Subcutaneous adipose tissue (tissue), 4 donors: Measurements from ENCODE around the gene TAAR9. TPM values are rescaled to one million over a fixed set of nuclear protein-coding genes. Genes with fewer than 3 reads are reported as not detected.

Experiments used
- total RNA-seq, 4 donors: library from RNA; depleted of rRNA; stranded (reverse); fragments of >200 nt; gene quantifications; one replicate each; pipeline ENCODE4 v1.1.0, GENCODE V29; 2016
- TF ChIP-seq, protein P1 (sequence below): fragments of 450-650 bp; IDR thresholded peaks from one replicate; pipeline ENCODE4 v1.5.1; 2016; ENCODE audit warnings: low read depth, mild to moderate bottlenecking, control low read depth, antibody characterized with exemption, moderate library complexity

TAAR9 gene
- total RNA-seq, 4 donors from 2014 or later, result not detected

DNA sequence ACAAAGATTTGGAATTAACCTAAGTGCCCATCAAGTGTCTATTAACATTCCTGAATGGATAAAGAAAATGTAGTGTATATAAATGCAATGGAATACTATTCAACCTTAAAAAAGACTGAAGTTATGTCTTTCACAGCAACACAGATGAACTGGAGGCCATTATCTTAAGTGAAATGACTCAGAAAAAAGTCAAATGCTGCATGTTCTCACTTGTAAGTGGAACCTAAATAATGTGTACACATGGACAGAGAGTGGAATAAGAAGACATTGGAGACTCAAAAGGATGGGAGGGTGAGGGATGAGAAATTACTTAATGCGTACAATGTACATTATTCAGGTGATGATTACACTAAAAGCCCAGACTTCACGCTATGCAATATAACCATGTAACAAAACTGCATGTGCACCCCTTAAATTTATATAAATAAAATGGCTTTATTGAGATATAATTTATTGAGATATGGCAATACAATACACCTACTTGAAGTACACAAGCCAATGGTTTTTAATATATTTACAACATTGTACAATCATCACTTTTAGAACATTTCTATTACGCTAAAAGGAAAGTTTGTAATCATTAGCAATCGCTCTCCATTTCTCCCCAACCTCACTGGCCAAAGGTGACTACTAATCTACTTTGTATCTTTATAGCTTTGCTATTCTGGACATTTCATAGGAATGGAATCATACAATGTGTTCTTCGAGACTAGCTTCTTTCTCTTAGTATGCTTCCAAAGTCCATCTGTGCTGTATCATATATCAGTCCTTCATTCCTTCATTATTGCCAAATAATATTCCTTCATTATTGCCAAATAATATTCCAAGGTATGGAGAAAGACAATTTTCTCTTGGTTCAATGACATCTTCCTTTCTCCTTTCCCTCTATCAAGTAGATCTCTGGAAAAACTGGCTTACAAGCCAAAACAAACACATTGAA lies 30.9 kb upstream of the TAAR9 start:
- TF ChIP-seq, protein P1, sequence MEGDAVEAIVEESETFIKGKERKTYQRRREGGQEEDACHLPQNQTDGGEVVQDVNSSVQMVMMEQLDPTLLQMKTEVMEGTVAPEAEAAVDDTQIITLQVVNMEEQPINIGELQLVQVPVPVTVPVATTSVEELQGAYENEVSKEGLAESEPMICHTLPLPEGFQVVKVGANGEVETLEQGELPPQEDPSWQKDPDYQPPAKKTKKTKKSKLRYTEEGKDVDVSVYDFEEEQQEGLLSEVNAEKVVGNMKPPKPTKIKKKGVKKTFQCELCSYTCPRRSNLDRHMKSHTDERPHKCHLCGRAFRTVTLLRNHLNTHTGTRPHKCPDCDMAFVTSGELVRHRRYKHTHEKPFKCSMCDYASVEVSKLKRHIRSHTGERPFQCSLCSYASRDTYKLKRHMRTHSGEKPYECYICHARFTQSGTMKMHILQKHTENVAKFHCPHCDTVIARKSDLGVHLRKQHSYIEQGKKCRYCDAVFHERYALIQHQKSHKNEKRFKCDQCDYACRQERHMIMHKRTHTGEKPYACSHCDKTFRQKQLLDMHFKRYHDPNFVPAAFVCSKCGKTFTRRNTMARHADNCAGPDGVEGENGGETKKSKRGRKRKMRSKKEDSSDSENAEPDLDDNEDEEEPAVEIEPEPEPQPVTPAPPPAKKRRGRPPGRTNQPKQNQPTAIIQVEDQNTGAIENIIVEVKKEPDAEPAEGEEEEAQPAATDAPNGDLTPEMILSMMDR, result no peak

DNA sequence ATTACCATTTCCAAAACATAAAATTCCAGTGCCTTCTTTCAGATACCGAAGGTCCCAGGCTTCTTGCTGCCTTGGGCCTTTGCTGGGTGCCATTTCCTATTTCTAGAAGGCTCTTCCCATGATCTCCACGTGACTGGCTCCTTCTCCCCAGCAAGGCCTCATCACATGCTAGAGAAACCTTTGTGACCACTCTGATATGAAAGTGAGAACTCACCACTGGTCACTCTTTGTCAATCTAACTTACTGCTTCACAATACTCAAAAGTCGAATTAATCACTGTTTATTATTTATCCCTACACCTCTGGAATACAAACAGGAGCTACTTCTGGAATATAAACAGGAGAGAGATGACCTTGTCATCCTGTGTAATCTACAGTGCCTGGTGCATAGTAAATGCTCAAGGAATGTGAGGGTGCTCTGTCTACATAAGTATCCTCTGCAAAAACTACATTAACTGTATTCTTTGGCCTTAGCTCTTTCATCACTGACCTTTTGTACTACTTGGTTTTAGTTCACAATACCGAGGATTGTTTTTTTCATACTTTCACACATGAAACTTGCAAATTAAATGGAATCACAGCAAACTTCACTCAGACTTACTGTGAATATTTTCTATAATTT lies 26.8 kb upstream of the TAAR9 start:
- TF ChIP-seq, protein P1, result no peak

DNA sequence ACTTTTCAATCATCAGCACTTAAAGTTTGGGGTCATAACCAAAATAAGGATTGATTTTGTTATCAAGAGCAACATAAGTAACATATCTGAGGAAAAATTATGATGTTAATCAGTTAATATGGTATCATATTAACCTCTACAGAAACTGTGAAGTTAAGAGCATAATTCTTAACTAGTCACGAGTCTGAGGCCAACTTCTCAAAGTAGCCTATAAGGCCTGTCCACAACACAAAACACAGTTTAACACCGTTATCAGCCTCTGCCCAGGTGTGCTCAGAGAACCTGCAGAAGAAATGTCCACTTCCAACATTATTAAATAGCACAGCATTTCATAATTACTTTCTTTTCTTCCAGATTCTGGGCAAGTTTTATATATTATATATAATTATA lies 26.3 kb upstream of the TAAR9 start:
- TF ChIP-seq, protein P1, result no peak

DNA sequence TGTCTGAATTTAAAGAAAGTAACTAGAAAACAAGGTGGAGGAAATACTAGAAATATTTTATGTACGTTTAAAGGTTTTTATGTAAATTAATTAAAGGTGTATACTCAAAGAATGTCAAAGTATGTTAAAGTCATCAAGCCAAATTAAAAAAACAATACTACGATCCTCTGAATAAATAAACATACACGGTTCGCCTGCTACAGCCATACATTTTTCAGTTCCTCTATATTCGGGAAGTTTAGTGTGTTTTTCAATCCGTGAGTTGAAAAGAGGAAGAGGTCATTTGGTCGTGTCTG lies 25.8 kb upstream of the TAAR9 start:
- TF ChIP-seq, protein P1, result no peak

DNA sequence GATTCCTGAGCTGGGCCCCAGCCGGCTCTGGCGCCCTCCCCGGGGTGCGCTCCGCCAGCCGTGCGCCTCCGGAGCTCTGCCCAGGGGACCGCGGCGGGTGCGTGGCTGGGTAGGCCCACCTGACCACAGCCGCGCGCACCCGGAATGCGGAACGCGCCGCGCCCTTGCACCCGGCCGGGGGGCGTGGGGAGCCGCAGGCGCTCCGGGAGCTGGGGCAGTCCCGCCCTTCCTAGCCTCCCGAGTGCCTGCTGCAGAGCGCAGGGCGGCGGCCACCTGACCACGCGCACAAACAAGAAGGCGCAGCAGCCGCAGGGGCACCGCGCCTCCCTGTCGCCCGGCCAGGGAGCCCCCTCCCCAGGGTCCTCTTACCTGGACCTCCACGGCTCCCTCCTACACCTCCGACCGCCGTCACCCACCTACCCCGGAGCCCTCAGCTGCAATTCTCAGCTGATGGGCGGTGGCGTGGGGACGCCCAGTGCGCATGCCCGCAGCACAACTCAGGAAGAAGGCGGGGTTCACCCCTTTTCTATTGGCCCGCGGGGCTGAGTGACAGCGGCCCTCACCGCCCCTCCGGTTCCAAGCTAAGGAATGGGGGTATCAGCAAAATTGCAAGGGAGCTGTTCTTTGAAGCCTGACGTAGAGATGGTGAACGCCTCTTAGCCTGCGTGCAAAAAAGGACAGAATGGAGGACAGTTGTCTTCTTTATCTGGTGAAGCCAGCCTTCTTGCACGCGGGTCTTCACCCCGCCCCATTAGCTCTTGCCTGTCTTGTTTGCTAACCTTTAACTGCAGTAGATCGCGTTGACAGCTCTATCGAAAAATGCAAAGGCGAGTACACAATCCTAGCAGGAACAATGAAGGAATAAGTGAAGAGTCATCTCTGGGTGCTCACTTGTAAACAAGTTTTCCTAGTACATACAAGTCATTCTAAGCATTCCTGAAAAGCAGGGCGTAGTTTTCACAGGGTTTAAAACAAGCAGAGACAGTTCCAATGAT lies 25.1 kb upstream of the TAAR9 start, which contains the start of gene STX7:
TSS of gene STX7 (minus strand) at position 479 of the 995 bp plus-strand sequence. CDS start 9,586 bp downstream, outside the sequence.
- TF ChIP-seq, protein P1, result no peak

DNA sequence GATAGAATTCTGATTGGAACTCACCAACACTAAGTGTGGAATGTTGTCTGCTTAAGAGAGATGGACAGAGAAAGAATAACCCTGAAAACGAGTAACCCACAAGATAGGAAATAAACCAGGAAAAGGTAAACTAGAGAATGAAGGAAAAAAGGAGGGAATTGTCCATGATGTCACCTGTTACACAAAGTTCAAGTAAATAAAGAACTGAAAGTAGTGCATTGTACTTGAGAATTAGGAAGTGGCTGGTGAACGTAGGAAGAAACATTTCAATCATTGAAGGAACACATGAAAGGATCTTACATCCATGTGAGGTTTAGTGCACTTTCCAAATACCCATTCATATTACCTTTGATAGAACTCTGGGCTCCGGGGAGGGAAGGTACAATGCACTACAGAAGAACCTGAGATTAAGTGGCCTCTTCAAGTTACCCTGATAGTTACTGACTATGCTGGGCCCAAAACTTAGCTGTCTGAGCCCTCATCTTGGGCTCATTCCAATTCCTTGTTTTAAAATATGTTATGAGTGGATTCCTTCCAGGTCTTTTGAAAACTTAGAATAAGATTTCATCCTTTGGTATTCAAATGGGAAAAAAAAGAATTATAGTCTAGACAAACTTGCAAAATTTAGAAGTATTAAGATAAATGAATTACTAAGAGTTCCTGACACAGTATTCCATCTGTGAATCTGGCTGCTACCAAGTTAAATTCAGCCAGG lies 24.1 kb upstream of the TAAR9 start:
- TF ChIP-seq, protein P1, result no peak
